Measurements from ENCODE around the gene CAMK1G.

GRCh38 chr1:209609791-209610630 lies 26.5 kb downstream of the CAMK1G start:
- TF ChIP-seq CTCF (IDR thresholded peaks at IDR 0.05; ENCODE audit: insufficient read depth, low read length) (no peak), POLR2AphosphoS5 (IDR thresholded peaks at IDR 0.05; ENCODE audit: low read depth) (no peak), GABPA (IDR thresholded peaks at IDR 0.05; ENCODE audit: low read depth) (no peak)
- TF ChIP-seq, protein P1, sequence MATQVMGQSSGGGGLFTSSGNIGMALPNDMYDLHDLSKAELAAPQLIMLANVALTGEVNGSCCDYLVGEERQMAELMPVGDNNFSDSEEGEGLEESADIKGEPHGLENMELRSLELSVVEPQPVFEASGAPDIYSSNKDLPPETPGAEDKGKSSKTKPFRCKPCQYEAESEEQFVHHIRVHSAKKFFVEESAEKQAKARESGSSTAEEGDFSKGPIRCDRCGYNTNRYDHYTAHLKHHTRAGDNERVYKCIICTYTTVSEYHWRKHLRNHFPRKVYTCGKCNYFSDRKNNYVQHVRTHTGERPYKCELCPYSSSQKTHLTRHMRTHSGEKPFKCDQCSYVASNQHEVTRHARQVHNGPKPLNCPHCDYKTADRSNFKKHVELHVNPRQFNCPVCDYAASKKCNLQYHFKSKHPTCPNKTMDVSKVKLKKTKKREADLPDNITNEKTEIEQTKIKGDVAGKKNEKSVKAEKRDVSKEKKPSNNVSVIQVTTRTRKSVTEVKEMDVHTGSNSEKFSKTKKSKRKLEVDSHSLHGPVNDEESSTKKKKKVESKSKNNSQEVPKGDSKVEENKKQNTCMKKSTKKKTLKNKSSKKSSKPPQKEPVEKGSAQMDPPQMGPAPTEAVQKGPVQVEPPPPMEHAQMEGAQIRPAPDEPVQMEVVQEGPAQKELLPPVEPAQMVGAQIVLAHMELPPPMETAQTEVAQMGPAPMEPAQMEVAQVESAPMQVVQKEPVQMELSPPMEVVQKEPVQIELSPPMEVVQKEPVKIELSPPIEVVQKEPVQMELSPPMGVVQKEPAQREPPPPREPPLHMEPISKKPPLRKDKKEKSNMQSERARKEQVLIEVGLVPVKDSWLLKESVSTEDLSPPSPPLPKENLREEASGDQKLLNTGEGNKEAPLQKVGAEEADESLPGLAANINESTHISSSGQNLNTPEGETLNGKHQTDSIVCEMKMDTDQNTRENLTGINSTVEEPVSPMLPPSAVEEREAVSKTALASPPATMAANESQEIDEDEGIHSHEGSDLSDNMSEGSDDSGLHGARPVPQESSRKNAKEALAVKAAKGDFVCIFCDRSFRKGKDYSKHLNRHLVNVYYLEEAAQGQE (IDR thresholded peaks at IDR 0.05; ENCODE audit: insufficient replicate concordance, low read depth): no peak

All from HL-60 (cell line).